ENCODE results near the gene STK32A.
"Not testable (repeated sequence)": the region's sequence is repeated elsewhere in the genome, so short reads cannot be mapped to it uniquely, and the experiment has no call there.

The STK32A gene

GRCh38 chr5:147234825-147235635 lies at the start of gene STK32A:
Gene STK32A, plus strand, starts transcription at chr5:147235026. Its CDS starts 4,609 bp downstream, at chr5:147239635.
- no peak for DNase-seq

GRCh38 chr5:147187099-147187540 lies 47.7 kb upstream of the STK32A start:
- no peak for DNase-seq

- DNase-seq = peak; percentile 69
Measured at GRCh38 chr5:147188200-147189108, 46.4 kb upstream of the STK32A start.

- no peak for DNase-seq
Measured at GRCh38 chr5:147189109-147189424, 45.8 kb upstream of the STK32A start.

- no peak for DNase-seq
Measured at GRCh38 chr5:147190331-147190730, 44.5 kb upstream of the STK32A start.

GRCh38 chr5:147193123-147193522 lies 41.7 kb upstream of the STK32A start:
- no peak for DNase-seq

- DNase-seq = no peak
Measured at GRCh38 chr5:147200004-147200403, 34.8 kb upstream of the STK32A start.

- no peak for DNase-seq
Measured at GRCh38 chr5:147203213-147203612, 31.6 kb upstream of the STK32A start.

- DNase-seq = no peak
Measured at GRCh38 chr5:147204576-147204975, 30.2 kb upstream of the STK32A start.

GRCh38 chr5:147208134-147208533 lies 26.7 kb upstream of the STK32A start:
- no peak for DNase-seq

- DNase-seq = no peak
Measured at GRCh38 chr5:147216552-147217154, 18.2 kb upstream of the STK32A start.

- no peak for DNase-seq
Measured at GRCh38 chr5:147223343-147223742, 11.5 kb upstream of the STK32A start.

GRCh38 chr5:147223948-147224791 lies 10.7 kb upstream of the STK32A start:
- DNase-seq = peak; percentile 4

GRCh38 chr5:147225938-147226337 lies 8.9 kb upstream of the STK32A start:
- DNase-seq = no peak

- DNase-seq = no peak
Measured at GRCh38 chr5:147226512-147226911, 8.3 kb upstream of the STK32A start.

GRCh38 chr5:147234239-147234824 lies 494 bp upstream of the STK32A start:
- no peak for DNase-seq

- no peak for DNase-seq
Measured at GRCh38 chr5:147240266-147240985, 5.6 kb downstream of the STK32A start.

- not testable (repeated sequence) for DNase-seq
Measured at GRCh38 chr5:147243238-147243637, 8.4 kb downstream of the STK32A start.

- no peak for DNase-seq
Measured at GRCh38 chr5:147245381-147246165, 10.7 kb downstream of the STK32A start.

GRCh38 chr5:147248561-147248960 lies 13.7 kb downstream of the STK32A start:
- no peak for DNase-seq

GRCh38 chr5:147259837-147260236 lies 25.0 kb downstream of the STK32A start:
- DNase-seq = no peak
